Mammary epithelial cell (primary cell): ENCODE measurements around the gene DOK7.

Source experiments
- EZH2 ChIP-seq: IDR thresholded peaks from 2 replicates; pipeline ENCODE4 v1.6.1; 2012; ENCODE audit warnings: low read length, inconsistent platforms, borderline replicate concordance
- TF ChIP-seq, protein P1 (sequence below), 2 donors: IDR thresholded peaks in 1 of 2; conservative IDR thresholded peaks in 1 of 2; 2 replicates each; pipeline ENCODE4 v1.5.1; 2011 to 2012; ENCODE audit warnings: inconsistent platforms in 2 of 2, low read length in 2 of 2, mild to moderate bottlenecking in 2 of 2, control low read depth in 1 of 2, low read depth in 1 of 2; ENCODE audit not compliant: insufficient read depth in 1 of 2; ENCODE audit errors: extremely low read depth in 1 of 2

- TF ChIP-seq, protein P1, sequence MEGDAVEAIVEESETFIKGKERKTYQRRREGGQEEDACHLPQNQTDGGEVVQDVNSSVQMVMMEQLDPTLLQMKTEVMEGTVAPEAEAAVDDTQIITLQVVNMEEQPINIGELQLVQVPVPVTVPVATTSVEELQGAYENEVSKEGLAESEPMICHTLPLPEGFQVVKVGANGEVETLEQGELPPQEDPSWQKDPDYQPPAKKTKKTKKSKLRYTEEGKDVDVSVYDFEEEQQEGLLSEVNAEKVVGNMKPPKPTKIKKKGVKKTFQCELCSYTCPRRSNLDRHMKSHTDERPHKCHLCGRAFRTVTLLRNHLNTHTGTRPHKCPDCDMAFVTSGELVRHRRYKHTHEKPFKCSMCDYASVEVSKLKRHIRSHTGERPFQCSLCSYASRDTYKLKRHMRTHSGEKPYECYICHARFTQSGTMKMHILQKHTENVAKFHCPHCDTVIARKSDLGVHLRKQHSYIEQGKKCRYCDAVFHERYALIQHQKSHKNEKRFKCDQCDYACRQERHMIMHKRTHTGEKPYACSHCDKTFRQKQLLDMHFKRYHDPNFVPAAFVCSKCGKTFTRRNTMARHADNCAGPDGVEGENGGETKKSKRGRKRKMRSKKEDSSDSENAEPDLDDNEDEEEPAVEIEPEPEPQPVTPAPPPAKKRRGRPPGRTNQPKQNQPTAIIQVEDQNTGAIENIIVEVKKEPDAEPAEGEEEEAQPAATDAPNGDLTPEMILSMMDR (conservative IDR thresholded peaks at IDR 0.05 in 1 of 2, IDR thresholded peaks at IDR 0.05 in 1 of 2; ENCODE audit: extremely low read depth in 1 of 2, insufficient read depth in 1 of 2, low read depth in 1 of 2, low read length in 2 of 2): no peak
- no peak for TF ChIP-seq EZH2
Measured at GRCh38 chr4:3524349-3524748, 61.2 kb downstream of the DOK7 start.
